ENCODE data around the gene LMBR1L.

LMBR1L gene

DNA sequence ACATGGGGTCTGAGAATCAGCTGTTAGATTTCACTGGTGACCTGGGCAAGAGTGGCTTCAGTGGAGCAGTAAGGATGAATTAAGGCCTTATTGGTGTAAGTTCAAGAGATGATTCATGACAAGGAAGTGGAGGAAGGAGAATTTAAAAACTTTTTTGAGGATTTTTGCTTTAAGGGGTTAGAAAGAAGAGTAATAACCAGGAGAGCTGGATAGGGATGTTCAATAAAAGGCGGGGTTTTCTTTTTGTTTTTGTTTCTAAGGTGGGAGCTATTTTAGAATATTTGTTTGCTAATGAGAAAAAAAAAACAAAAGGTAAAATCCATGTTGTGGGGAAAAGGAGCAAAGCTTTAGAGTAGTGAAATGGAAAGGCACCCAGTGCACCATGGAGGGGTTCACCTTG lies 35.8 kb upstream of the LMBR1L start:
- Histone ChIP-seq H3K9me3 (ENCODE audit: control insufficient read depth, low read length) (no peaks in the 10 kb centered on the region), H3K4me2 (ENCODE audit: low read length, poor library complexity, severe bottlenecking) (no peak overlapping the region), H3K27ac (ENCODE audit: low read length, poor library complexity, severe bottlenecking) (no peak overlapping the region), H2BK120ac (ENCODE audit: low read depth, low read length) (no peak overlapping the region), H2BK12ac (ENCODE audit: low read length in 2 of 2) (no peak overlapping the region), H3K18ac (ENCODE audit: low read depth in 1 of 2, low read length in 2 of 2) (no peak overlapping the region), H4K91ac (ENCODE audit: low read length) (no peak overlapping the region), H3K4ac (ENCODE audit: low read depth in 1 of 2, low read length in 2 of 2) (no peak overlapping the region), H2BK5ac (ENCODE audit: low read depth, low read length, poor library complexity, severe bottlenecking) (no peak overlapping the region), H3K36me3 (ENCODE audit: control insufficient read depth in 1 of 2, insufficient read depth in 2 of 2, low read depth in 1 of 2, low read length in 2 of 2) (no peaks in the 10 kb centered on the region), H3K4me3 (ENCODE audit: insufficient read depth in 1 of 2, low read depth in 1 of 2, low read length in 2 of 2) (no peak overlapping the region), H3K9ac (ENCODE audit: low read length) (no peak overlapping the region), H3K23ac (ENCODE audit: low read length in 2 of 2) (no peak overlapping the region), H3K4me1 (ENCODE audit: control insufficient read depth, insufficient read depth, low read depth, low read length) (no peaks in the 10 kb centered on the region), H2AFZ (ENCODE audit: low read depth, low read length) (no peak overlapping the region), H3K14ac (ENCODE audit: low read length in 2 of 2) (no peak overlapping the region), H2AK5ac (ENCODE audit: low read length, severe bottlenecking) (no peak overlapping the region), H4K8ac (ENCODE audit: low read length) (no peak overlapping the region), H2BK15ac (ENCODE audit: low read depth, poor library complexity, severe bottlenecking) (no peak overlapping the region), H3K27me3 (ENCODE audit: control insufficient read depth in 1 of 2, insufficient read depth in 1 of 2, low read length in 2 of 2) (no peaks in the 10 kb centered on the region), H3K79me1 (replicated peaks; ENCODE audit: low read length, poor library complexity, severe bottlenecking) (peaks cover 1% of the 10 kb centered on the region)
- DNase-seq, result no peak
- 95% methylated on average over 1 of the region's 1 CpG for WGBS

DNA sequence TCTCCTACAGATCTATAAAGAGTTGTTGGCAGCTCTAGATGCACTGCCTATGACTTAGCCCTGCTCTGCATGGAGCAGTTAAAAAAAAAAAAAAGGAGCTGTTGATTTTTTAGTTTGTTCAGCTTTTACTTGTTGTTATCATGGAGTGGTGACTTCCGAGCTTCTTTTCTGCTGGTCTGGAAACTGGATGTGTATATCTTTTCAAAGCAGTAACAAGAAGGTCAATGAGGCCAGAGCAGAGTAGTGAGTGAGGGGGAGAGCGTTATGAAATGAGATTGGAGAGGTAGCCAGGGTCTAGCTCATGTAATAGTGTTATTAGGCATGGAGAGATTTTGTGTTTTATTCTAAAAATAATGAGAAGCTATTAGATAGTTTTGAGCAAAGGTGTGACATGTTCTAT lies 33.7 kb upstream of the LMBR1L start:
- Histone ChIP-seq H2BK12ac (ENCODE audit: low read length in 2 of 2) (no peak overlapping the region), H2AK5ac (ENCODE audit: low read length, severe bottlenecking) (no peak overlapping the region), H3K27me3 (ENCODE audit: control insufficient read depth in 1 of 2, insufficient read depth in 1 of 2, low read length in 2 of 2) (no peaks in the 10 kb centered on the region), H3K9me3 (ENCODE audit: control insufficient read depth, low read length) (no peaks in the 10 kb centered on the region), H3K4me1 (ENCODE audit: control insufficient read depth, insufficient read depth, low read depth, low read length) (no peaks in the 10 kb centered on the region), H3K9ac (ENCODE audit: low read length) (no peak overlapping the region), H3K23ac (ENCODE audit: low read length in 2 of 2) (no peak overlapping the region), H3K79me1 (replicated peaks; ENCODE audit: low read length, poor library complexity, severe bottlenecking) (peaks cover 1% of the 10 kb centered on the region), H2BK120ac (ENCODE audit: low read depth, low read length) (no peak overlapping the region), H3K14ac (ENCODE audit: low read length in 2 of 2) (no peak overlapping the region), H3K27ac (ENCODE audit: low read length, poor library complexity, severe bottlenecking) (no peak overlapping the region), H4K8ac (ENCODE audit: low read length) (no peak overlapping the region), H4K91ac (ENCODE audit: low read length) (no peak overlapping the region), H3K4ac (ENCODE audit: low read depth in 1 of 2, low read length in 2 of 2) (no peak overlapping the region), H3K4me2 (ENCODE audit: low read length, poor library complexity, severe bottlenecking) (no peak overlapping the region), H3K18ac (ENCODE audit: low read depth in 1 of 2, low read length in 2 of 2) (no peak overlapping the region), H2BK15ac (ENCODE audit: low read depth, poor library complexity, severe bottlenecking) (no peak overlapping the region), H3K4me3 (ENCODE audit: insufficient read depth in 1 of 2, low read depth in 1 of 2, low read length in 2 of 2) (no peak overlapping the region), H2BK5ac (ENCODE audit: low read depth, low read length, poor library complexity, severe bottlenecking) (no peak overlapping the region), H2AFZ (ENCODE audit: low read depth, low read length) (no peak overlapping the region), H3K36me3 (ENCODE audit: control insufficient read depth in 1 of 2, insufficient read depth in 2 of 2, low read depth in 1 of 2, low read length in 2 of 2) (no peaks in the 10 kb centered on the region)
- WGBS, result 78% methylated on average over 2 of the region's 2 CpGs
- no peak for DNase-seq

DNA sequence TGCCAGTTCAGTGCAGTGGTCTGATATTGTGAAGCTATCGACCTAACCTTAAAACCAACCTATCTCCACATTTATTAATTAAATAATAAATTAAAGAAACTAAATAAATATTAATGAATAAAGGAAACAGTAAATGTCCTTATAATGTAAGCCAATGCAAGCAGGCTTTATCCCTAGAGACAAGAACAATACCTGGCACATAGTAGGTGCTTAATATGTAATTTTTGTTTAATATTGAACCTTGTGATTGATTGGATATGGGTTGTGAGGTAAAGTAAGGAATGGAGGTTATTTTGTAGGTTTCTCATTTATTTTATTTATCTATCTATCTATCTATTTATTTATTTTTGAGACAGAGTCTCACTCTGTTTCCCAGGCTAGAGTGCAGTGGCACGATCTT lies 28.4 kb upstream of the LMBR1L start:
- Histone ChIP-seq H3K14ac (ENCODE audit: low read length in 2 of 2) (no peak overlapping the region), H2AFZ (ENCODE audit: low read depth, low read length) (no peak overlapping the region), H3K27ac (ENCODE audit: low read length, poor library complexity, severe bottlenecking) (no peak overlapping the region), H2AK5ac (ENCODE audit: low read length, severe bottlenecking) (no peak overlapping the region), H3K4ac (ENCODE audit: low read depth in 1 of 2, low read length in 2 of 2) (no peak overlapping the region), H3K4me2 (ENCODE audit: low read length, poor library complexity, severe bottlenecking) (no peak overlapping the region), H2BK12ac (ENCODE audit: low read length in 2 of 2) (no peak overlapping the region), H3K4me3 (ENCODE audit: insufficient read depth in 1 of 2, low read depth in 1 of 2, low read length in 2 of 2) (no peak overlapping the region), H2BK5ac (ENCODE audit: low read depth, low read length, poor library complexity, severe bottlenecking) (no peak overlapping the region), H2BK15ac (ENCODE audit: low read depth, poor library complexity, severe bottlenecking) (no peak overlapping the region), H3K23ac (ENCODE audit: low read length in 2 of 2) (no peak overlapping the region), H2BK120ac (ENCODE audit: low read depth, low read length) (no peak overlapping the region), H3K9ac (ENCODE audit: low read length) (no peak overlapping the region), H3K27me3 (ENCODE audit: control insufficient read depth in 1 of 2, insufficient read depth in 1 of 2, low read length in 2 of 2) (no peaks in the 10 kb centered on the region), H4K91ac (ENCODE audit: low read length) (no peak overlapping the region), H3K36me3 (ENCODE audit: control insufficient read depth in 1 of 2, insufficient read depth in 2 of 2, low read depth in 1 of 2, low read length in 2 of 2) (no peaks in the 10 kb centered on the region), H3K79me1 (replicated peaks; ENCODE audit: low read length, poor library complexity, severe bottlenecking) (peaks cover 1% of the 10 kb centered on the region), H3K4me1 (ENCODE audit: control insufficient read depth, insufficient read depth, low read depth, low read length) (no peaks in the 10 kb centered on the region), H4K8ac (ENCODE audit: low read length) (no peak overlapping the region), H3K9me3 (ENCODE audit: control insufficient read depth, low read length) (no peaks in the 10 kb centered on the region), H3K18ac (ENCODE audit: low read depth in 1 of 2, low read length in 2 of 2) (no peak overlapping the region)
- no peak for DNase-seq
- WGBS, result 88% methylated on average over 1 of the region's 2 CpGs

DNA sequence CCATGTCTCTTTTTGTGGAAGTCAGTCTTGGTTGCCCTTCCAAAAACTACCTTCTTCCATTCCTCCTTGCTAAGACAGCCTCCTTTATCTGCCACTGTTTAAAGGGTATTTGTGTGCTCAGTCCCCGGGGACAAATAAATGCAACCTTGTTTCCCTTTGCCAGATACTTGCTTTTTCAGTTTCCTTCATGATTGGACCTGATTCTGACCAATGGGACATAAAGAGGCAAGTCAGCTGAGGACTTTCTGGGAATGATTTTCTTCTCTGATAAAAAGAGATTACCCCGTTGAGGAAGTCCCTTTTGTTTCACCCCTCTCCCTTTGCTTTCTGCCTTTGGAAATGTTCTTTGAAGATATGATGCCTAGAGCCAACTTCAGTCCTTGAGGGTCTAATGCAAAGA lies 27.9 kb upstream of the LMBR1L start:
- Histone ChIP-seq H2BK15ac (ENCODE audit: low read depth, poor library complexity, severe bottlenecking) (no peak overlapping the region), H3K4ac (ENCODE audit: low read depth in 1 of 2, low read length in 2 of 2) (no peak overlapping the region), H3K4me1 (ENCODE audit: control insufficient read depth, insufficient read depth, low read depth, low read length) (no peaks in the 10 kb centered on the region), H4K91ac (ENCODE audit: low read length) (no peak overlapping the region), H4K8ac (ENCODE audit: low read length) (no peak overlapping the region), H3K14ac (ENCODE audit: low read length in 2 of 2) (no peak overlapping the region), H3K27me3 (ENCODE audit: control insufficient read depth in 1 of 2, insufficient read depth in 1 of 2, low read length in 2 of 2) (no peaks in the 10 kb centered on the region), H3K36me3 (ENCODE audit: control insufficient read depth in 1 of 2, insufficient read depth in 2 of 2, low read depth in 1 of 2, low read length in 2 of 2) (no peaks in the 10 kb centered on the region), H3K4me3 (ENCODE audit: insufficient read depth in 1 of 2, low read depth in 1 of 2, low read length in 2 of 2) (no peak overlapping the region), H3K9me3 (ENCODE audit: control insufficient read depth, low read length) (no peaks in the 10 kb centered on the region), H3K9ac (ENCODE audit: low read length) (no peak overlapping the region), H3K4me2 (ENCODE audit: low read length, poor library complexity, severe bottlenecking) (no peak overlapping the region), H2BK120ac (ENCODE audit: low read depth, low read length) (no peak overlapping the region), H2BK12ac (ENCODE audit: low read length in 2 of 2) (no peak overlapping the region), H3K79me1 (replicated peaks; ENCODE audit: low read length, poor library complexity, severe bottlenecking) (peaks cover under 1% of the 10 kb centered on the region), H3K27ac (ENCODE audit: low read length, poor library complexity, severe bottlenecking) (no peak overlapping the region), H3K23ac (ENCODE audit: low read length in 2 of 2) (no peak overlapping the region), H3K18ac (ENCODE audit: low read depth in 1 of 2, low read length in 2 of 2) (no peak overlapping the region), H2AK5ac (ENCODE audit: low read length, severe bottlenecking) (no peak overlapping the region), H2AFZ (ENCODE audit: low read depth, low read length) (no peak overlapping the region), H2BK5ac (ENCODE audit: low read depth, low read length, poor library complexity, severe bottlenecking) (no peak overlapping the region)
- 93% methylated on average over 2 of the region's 2 CpGs for WGBS
- no peak for DNase-seq
